GM12878 (cell line): ENCODE data around the gene HYCC2. TPM values are rescaled to one million over a fixed set of nuclear protein-coding genes. Genes with fewer than 3 reads are reported as not detected.
A peak's percentile ranks its signal among the peaks of the same experiment; 100 is the strongest.

Experiments used
- CBFB ChIP-seq: IDR thresholded peaks from 2 replicates; pipeline ENCODE4 v1.6.1; 2016; ENCODE audit warnings: antibody characterized with exemption, low read depth
- CBX5 ChIP-seq: sonication (generic); IDR thresholded peaks from 2 replicates; pipeline ENCODE4 v1.6.1; 2016; ENCODE audit warnings: low read depth, moderate library complexity, mild to moderate bottlenecking, inconsistent platforms
- EGR1 ChIP-seq, 2 experiments: IDR thresholded peaks; 1 replicate in 1 of 2; 2 replicates in 1 of 2; pipeline ENCODE4 v1.6.1; 2011 to 2012; ENCODE audit warnings: low read depth in 2 of 2, low read length in 2 of 2, borderline replicate concordance in 1 of 2, mild to moderate bottlenecking in 1 of 2, moderate library complexity in 1 of 2
- ELK1 ChIP-seq: IDR thresholded peaks from 2 replicates; pipeline ENCODE4 v1.6.1; 2012; ENCODE audit warnings: low read depth, low read length, improper control_type of control experiment
- ESRRA ChIP-seq: IDR thresholded peaks from 2 replicates; pipeline ENCODE4 v1.6.1; 2012; ENCODE audit warnings: mild to moderate bottlenecking, low read length, improper control_type of control experiment
- GATAD2B ChIP-seq: fragments of 450-650 bp; conservative IDR thresholded peaks from 2 replicates; pipeline ENCODE4 v1.6.1; 2017; ENCODE audit warnings: low read depth, mild to moderate bottlenecking, moderate library complexity
- KAT2A ChIP-seq: conservative IDR thresholded peaks from 2 replicates; pipeline ENCODE4 v1.6.1; 2011; ENCODE audit warnings: low read depth, low read length; ENCODE audit not compliant: control insufficient read depth
- KDM1A ChIP-seq: fragments of 200-600 bp; sonication (generic); IDR thresholded peaks from 2 replicates; pipeline ENCODE4 v1.6.1; 2016; ENCODE audit warnings: borderline replicate concordance
- MYB ChIP-seq: fragments of 150-350 bp; IDR thresholded peaks from 2 replicates; pipeline ENCODE4 v1.6.1; 2014; ENCODE audit warnings: mild to moderate bottlenecking, low read depth, low read length, borderline replicate concordance
- NFYA ChIP-seq: IDR thresholded peaks from 2 replicates; pipeline ENCODE4 v1.6.1; 2011; ENCODE audit warnings: low read depth, mild to moderate bottlenecking, low read length, improper control_type of control experiment, borderline replicate concordance
- NRF1 ChIP-seq: conservative IDR thresholded peaks from 2 replicates; pipeline ENCODE4 v1.6.1; 2011; ENCODE audit warnings: mild to moderate bottlenecking, low read depth, low read length, improper control_type of control experiment
- PML ChIP-seq: IDR thresholded peaks from 2 replicates; pipeline ENCODE4 v1.6.1; 2012; ENCODE audit warnings: low read length, inconsistent platforms
- POU2F2 ChIP-seq: IDR thresholded peaks from 3 replicates; pipeline ENCODE4 v1.6.1; 2011; ENCODE audit warnings: low read depth, mild to moderate bottlenecking, low read length, borderline replicate concordance
- RUNX3 ChIP-seq: IDR thresholded peaks from 2 replicates; pipeline ENCODE4 v1.6.1; 2012; ENCODE audit warnings: low read length, inconsistent platforms
- SREBF2 ChIP-seq: IDR thresholded peaks from 2 replicates; pipeline ENCODE4 v1.6.1; 2012; ENCODE audit warnings: mild to moderate bottlenecking, low read length
- SUZ12 ChIP-seq: fragments of 200-600 bp; sonication (generic); IDR thresholded peaks from one replicate; pipeline ENCODE4 v1.6.1; 2018; ENCODE audit warnings: antibody characterized with exemption, mild to moderate bottlenecking; ENCODE audit not compliant: unreplicated experiment
- TCF12 ChIP-seq: IDR thresholded peaks from 2 replicates; pipeline ENCODE4 v1.6.1; 2011; ENCODE audit warnings: low read depth, mild to moderate bottlenecking, low read length
- ZBTB33 ChIP-seq: fragments of 450-650 bp; IDR thresholded peaks from 2 replicates; pipeline ENCODE4 v1.6.1; 2017; ENCODE audit warnings: mild to moderate bottlenecking
- polyA plus RNA-seq, 11 experiments: library from polyadenylated mRNA; depleted of rRNA in 4 of 11; unstranded in 6 of 11; stranded (reverse) in 5 of 11; fragments of >200 nt; fragmentation: Nextera tagmentation in 4 of 11; fragmentation: Illumina TruSeq in 1 of 11; extraction: Ambion mirVana in 4 of 11; extraction: Trizol in 1 of 11; gene quantifications; 1 replicate in 1 of 11; 2 replicates in 10 of 11; pipeline versions ENCODE4 v1.2.1 to v1.2.3, GENCODE V29; 2011 to 2016; ENCODE audit warnings: inconsistent platforms in 2 of 11, missing spikeins in 2 of 11, low read depth in 1 of 11
- total RNA-seq, 4 experiments: library from RNA; depleted of rRNA in 3 of 4; stranded (reverse); fragments of >200 nt in 3 of 4; fragmentation: Illumina TruSeq in 1 of 4; extraction: Trizol in 1 of 4; gene quantifications; 2 replicates each; pipeline versions ENCODE4 v1.2.1 to v1.2.3, GENCODE V29; 2013 to 2021
- TF ChIP-seq, protein P1 (sequence below): fragments of 450-650 bp; IDR thresholded peaks from 2 replicates; pipeline ENCODE4 v1.6.1; 2016; ENCODE audit warnings: mild to moderate bottlenecking
- TF ChIP-seq, protein P2 (sequence below): IDR thresholded peaks from 2 replicates; pipeline ENCODE4 v1.6.1; 2011; ENCODE audit warnings: low read depth, mild to moderate bottlenecking, low read length, moderate library complexity, borderline replicate concordance; ENCODE audit errors: extremely low read depth
- TF ChIP-seq, protein P3 (sequence below): fragments of 450-650 bp; IDR thresholded peaks from 2 replicates; pipeline ENCODE4 v1.6.1; 2017; ENCODE audit warnings: mild to moderate bottlenecking, low read depth, inconsistent platforms; ENCODE audit not compliant: poor library complexity, severe bottlenecking
- TF ChIP-seq, protein P4 (sequence below): IDR thresholded peaks from 2 replicates; pipeline ENCODE4 v1.6.1; 2012; ENCODE audit warnings: low read depth, low read length, improper control_type of control experiment

Gene HYCC2
- total and polyA plus RNA-seq, 10 of the 15 experiments (the other 5 are each of a cell fraction or from before 2014, with no cell fraction given), result 3.4 to 17.4 (median 8.0) TPM

- TF ChIP-seq, protein P1, sequence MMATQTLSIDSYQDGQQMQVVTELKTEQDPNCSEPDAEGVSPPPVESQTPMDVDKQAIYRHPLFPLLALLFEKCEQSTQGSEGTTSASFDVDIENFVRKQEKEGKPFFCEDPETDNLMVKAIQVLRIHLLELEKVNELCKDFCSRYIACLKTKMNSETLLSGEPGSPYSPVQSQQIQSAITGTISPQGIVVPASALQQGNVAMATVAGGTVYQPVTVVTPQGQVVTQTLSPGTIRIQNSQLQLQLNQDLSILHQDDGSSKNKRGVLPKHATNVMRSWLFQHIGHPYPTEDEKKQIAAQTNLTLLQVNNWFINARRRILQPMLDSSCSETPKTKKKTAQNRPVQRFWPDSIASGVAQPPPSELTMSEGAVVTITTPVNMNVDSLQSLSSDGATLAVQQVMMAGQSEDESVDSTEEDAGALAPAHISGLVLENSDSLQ, result 0 out of 2 replicates have a peak, but pooled peaks have one; percentile 7
- TF ChIP-seq, protein P2, sequence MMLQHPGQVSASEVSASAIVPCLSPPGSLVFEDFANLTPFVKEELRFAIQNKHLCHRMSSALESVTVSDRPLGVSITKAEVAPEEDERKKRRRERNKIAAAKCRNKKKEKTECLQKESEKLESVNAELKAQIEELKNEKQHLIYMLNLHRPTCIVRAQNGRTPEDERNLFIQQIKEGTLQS, result no peak
- TF ChIP-seq SREBF2 (no peak), NRF1 (no peak), EGR1 (IDR thresholded peaks at IDR 0.05; ENCODE audit: borderline replicate concordance in 1 of 2, low read depth in 2 of 2, low read length in 2 of 2) (no peak), RUNX3 (no peak), CBX5 (no peak), ZBTB33 (no peak), ESRRA (peak; percentile 47; the same call in 1 of the 2 replicates), TCF12 (no peak), GATAD2B (0 out of 2 replicates have a peak, but pooled peaks have one; percentile 19), POU2F2 (peak; percentile 67; the same call in 1 of the 3 replicates), SUZ12 (no peak), MYB (no peak), CBFB (no peak), NFYA (no peak), PML (no peak), KDM1A (no peak), ELK1 (no peak), KAT2A (no peak)
- TF ChIP-seq, protein P3, sequence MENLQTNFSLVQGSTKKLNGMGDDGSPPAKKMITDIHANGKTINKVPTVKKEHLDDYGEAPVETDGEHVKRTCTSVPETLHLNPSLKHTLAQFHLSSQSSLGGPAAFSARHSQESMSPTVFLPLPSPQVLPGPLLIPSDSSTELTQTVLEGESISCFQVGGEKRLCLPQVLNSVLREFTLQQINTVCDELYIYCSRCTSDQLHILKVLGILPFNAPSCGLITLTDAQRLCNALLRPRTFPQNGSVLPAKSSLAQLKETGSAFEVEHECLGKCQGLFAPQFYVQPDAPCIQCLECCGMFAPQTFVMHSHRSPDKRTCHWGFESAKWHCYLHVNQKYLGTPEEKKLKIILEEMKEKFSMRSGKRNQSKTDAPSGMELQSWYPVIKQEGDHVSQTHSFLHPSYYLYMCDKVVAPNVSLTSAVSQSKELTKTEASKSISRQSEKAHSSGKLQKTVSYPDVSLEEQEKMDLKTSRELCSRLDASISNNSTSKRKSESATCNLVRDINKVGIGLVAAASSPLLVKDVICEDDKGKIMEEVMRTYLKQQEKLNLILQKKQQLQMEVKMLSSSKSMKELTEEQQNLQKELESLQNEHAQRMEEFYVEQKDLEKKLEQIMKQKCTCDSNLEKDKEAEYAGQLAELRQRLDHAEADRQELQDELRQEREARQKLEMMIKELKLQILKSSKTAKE, result peak; percentile 39
- TF ChIP-seq, protein P4, sequence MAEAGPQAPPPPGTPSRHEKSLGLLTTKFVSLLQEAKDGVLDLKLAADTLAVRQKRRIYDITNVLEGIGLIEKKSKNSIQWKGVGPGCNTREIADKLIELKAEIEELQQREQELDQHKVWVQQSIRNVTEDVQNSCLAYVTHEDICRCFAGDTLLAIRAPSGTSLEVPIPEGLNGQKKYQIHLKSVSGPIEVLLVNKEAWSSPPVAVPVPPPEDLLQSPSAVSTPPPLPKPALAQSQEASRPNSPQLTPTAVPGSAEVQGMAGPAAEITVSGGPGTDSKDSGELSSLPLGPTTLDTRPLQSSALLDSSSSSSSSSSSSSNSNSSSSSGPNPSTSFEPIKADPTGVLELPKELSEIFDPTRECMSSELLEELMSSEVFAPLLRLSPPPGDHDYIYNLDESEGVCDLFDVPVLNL, result no peak
Measured at GRCh38 chr2:201116959-201117734, 45.7 kb upstream of the HYCC2 start (continued).
